GM21447 (cell line): ENCODE measurements around the gene ZMYND15.
A peak's percentile ranks its signal among the peaks of the same experiment; 100 is the strongest.

Experiments
- ATAC-seq: cut with Tn5 transposase; IDR thresholded peaks from one replicate; pipeline ENCODE4 v1.9.1; 2021; ENCODE audit not compliant: unreplicated experiment

Gene ZMYND15

DNA sequence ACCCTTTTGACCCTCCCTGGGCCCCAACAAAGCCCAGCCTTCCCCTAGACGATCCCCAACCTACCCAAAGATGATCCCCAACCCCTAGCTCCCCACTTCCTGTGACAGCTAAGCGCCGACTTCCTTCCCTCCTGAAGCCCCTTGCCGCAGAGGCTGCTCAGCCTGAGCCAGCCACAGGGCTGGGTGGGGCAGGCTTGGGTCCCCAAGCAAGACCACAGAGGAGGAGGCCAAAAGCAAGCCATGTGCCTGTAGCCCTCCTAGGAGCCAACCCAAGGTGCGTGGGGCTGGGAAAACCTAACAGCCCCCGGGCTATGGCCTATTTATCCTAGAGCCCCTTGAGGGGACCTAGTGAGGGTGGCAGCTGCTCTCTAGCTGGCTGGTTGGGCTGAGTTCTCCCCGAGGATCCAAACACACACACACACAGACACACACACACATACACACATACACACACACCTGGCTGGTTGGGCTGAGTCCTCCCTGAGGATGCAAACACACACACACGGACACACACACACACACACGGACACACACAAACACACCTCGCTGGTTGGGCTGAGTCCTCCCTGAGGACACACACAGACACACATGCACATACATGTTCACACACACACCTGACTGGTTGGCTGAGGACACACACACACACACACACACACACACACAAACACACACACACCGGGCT is 24.4 kb upstream of the ZMYND15 start:
- ATAC-seq = no peak

DNA sequence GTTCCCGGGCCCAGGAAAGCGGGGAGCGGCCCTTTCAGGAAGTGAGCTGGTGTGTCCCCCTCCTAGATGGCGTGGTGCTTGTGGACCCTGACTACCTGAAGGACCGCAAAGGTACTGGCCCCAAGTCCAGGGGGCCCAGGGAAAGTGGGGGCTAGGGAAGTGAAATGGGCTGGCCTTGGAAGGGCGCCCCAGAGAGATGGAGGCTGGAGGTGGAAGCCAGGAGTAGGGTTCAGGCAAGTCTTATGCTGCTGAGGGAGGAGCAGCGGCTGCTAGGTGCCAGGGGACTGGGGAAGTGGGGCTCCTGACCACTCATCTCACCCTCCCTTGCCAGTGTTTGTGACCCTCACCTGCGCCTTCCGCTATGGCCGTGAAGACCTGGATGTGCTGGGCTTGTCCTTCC is 23.6 kb upstream of the ZMYND15 start:
- ATAC-seq = no peak

DNA sequence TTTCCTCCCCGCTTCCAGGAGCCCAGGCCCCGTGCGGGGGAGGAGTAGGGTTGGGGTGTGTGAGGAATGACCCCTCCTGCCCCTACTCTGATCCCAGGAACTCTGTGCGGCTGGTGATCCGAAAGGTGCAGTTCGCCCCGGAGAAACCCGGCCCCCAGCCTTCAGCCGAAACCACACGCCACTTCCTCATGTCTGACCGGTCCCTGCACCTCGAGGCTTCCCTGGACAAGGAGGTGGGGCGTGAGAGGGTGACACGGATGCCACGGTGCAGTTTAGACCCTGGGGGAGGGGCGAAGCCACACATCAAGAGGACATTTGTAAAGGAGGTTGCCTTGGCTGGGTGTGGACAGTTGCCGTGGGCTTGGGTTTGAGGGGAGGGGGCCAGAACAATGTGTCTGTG is 21.8 kb upstream of the ZMYND15 start:
- ATAC-seq = no peak

DNA sequence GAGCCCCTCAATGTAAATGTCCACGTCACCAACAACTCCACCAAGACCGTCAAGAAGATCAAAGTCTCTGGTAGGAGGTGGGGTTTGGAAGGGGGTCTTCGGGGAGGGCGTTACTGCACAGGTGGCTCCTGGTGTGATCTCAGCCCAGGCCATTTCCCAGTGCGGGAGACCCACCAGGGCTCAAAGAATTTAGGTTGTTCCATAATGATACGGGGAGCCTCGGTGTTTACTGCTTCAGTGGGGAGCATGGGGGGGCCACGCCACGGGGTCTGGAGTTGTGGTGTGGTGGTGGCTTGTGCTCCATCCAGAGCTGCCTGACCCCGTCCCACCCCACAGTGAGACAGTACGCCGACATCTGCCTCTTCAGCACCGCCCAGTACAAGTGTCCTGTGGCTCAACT is 21.4 kb upstream of the ZMYND15 start:
- no peak for ATAC-seq

DNA sequence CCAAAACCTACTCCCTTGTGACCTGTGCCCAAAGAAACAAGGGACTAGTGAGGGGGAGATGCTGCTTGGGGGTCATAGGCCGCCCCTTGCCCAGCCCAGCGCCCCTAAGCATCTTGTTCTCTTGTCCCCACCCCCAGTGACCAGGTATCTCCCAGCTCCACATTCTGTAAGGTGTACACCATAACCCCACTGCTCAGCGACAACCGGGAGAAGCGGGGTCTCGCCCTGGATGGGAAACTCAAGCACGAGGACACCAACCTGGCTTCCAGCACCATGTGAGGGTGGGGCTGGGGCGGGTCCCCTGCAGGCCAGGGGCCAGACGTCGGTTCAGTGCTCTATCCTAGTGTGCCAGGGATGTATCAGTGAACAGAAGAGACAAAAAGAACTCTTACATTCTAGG is 20.5 kb upstream of the ZMYND15 start:
- no peak for ATAC-seq

DNA sequence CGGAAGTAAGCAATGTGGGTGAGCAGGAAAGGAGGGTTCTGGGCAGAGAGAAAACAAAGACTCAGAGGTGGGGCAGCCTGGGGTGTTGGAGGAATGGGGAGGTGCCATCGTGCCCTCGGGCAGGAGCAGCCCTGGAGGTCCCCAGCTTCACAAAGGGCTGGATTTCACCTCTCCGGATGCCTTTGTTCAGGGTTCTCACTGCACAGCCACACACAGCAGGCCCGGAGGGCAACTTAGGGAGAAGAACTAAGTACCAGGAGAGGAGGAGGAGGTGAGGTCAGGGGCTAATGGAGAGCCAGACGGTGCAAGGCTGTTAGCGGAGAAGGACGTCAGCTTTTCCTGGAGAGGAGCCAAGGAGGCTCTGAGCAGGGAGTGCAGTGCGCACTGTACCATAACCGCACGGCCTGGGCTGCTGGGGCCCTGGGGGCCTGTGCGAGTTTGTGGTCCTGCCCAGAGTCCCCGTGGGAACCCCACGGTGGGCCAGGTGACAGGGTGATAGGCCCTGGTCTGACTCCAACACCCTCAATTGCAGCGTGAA is 19.9 kb upstream of the ZMYND15 start:
- ATAC-seq = no peak

DNA sequence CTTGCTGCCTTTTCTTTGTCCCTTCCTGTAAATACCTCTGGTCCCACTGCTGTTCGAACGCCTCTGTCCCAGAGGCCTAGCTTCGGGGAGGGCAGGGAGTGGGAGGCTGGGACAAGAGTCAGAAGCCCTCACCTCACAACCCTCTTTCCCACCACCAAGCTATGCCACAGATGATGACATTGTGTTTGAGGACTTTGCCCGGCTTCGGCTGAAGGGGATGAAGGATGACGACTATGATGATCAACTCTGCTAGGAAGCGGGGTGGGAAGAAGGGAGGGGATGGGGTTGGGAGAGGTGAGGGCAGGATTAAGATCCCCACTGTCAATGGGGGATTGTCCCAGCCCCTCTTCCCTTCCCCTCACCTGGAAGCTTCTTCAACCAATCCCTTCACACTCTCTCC is 18.8 kb upstream of the ZMYND15 start:
- ATAC-seq = no peak

DNA sequence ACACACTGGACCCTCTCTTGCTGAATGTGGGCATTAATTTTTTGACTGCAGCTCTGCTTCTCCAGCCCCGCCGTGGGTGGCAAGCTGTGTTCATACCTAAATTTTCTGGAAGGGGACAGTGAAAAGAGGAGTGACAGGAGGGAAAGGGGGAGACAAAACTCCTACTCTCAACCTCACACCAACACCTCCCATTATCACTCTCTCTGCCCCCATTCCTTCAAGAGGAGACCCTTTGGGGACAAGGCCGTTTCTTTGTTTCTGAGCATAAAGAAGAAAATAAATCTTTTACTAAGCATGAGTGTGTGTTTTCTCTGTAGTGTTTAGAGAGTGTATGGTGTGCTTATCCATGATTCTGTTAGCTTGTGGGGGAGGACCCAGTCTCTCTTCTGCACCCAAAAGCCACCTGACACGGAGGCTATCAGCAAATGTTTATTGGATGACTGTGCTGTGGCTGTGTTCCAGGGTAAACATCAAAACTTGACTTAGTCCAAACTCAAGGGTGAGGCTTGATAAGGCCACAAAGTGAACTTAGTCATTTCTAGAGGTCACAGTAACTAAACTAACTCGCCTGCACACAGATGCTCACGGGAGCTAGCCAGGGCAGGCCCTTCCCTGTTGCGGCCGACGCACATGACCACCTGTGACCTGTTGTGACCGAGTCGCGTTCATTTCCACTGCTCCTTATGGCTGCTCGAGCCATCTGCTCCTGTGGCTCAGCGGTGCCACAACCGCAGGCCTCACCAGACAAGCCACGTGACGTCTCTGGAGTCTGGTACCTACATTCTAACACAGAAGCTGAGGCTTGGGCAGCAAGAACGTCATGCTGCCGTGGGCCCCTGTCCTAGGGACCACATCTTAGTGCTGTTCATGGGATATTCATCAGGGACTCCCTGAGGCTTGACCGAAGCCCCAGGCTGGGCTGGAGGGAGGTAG is 18.2 kb upstream of the ZMYND15 start:
- no peak for ATAC-seq

DNA sequence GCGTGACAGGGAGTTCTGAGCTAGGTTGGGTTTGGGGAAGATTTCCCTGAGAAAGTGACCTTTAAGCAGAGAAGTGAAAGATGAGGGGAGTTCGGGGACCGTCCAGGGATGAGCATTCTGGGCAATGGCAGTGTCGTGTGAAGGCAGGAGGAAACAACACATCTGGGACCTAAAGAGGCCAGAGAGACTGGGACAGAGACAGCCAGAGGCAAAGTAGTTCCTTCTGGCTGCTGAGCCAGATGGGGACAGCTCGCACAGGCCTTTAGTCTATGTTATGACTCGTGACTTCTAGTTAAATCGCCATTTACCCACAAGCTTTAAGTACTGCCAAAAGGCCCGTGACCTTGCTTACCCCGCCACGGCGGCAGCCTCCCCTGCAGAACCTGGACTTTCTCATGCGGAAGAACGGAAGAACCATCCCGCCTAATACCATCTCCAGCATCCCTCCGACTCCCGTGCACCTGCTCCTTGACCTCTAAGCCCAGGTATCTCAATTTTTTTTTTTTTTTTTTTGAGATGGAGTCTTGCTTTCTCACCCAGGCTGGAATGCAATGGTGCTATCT is 16.9 kb upstream of the ZMYND15 start:
- ATAC-seq = no peak

DNA sequence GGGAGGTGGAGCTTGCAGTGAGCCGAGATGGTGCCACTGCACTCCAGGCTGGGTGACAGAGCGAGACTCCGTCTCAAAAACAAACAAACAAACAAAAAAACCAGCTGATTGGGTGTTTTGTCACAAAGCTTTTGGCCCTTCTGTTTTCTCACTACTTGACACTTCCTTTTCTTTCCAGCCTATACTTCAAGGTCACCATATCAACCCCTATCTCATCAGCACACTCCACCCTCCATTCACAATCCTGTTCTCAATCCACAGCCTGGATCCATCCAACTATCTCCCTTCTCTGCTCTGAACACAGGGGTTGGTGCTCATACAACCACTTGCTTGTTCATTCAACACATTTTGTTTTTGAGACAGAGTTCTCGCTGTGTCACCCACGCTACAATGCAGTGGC is 15.0 kb upstream of the ZMYND15 start:
- ATAC-seq = no peak

DNA sequence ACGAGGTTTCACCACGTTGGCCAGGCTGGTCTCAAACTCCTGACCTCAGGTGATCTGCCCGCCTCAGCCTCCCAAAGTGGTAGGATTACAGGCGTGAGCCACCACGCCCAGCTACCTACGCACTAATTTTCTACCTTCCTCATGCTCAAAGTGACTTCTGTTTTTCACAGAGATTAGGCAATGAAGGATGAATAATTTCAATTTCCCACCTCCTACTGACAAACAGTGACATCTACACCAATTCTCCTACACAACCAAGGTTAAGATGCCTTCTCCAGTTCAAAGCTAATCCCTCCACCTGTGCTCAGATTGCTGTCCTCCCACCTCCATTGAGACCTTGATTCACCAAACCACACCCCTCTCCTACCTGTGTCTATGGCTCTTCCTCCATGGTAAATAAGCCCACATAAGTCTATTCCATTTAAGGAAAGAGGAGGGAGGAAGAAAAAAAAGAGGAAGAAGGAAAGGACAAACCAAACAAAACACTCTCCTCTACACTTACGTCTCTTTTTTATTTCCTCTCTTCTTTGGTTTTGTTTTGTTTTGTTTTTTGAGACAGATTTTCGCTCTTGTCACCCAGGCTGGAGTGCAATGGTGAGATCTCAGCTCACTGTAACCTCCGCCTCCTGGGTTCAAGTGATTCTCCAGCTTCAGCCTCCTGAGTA is 13.9 kb upstream of the ZMYND15 start:
- no peak for ATAC-seq

DNA sequence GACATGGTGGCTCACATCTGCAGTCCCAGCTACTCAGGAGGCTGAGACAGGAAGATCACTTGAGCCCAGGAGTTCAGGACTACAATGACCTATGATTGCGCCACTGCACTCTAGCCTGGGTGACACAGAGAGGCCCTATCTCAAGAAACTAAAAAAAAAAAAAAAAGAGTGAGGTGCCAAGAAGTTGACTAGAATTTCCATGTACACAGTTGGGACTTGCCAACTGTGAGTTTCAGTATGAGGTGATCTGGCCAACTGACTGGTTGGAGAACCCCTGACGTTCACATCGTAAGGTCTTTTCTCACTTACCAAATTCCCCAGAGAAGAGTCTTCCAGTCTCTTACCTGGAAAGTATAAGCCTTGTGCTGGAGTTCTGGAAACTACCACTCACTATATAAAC is 11.5 kb upstream of the ZMYND15 start:
- no peak for ATAC-seq

DNA sequence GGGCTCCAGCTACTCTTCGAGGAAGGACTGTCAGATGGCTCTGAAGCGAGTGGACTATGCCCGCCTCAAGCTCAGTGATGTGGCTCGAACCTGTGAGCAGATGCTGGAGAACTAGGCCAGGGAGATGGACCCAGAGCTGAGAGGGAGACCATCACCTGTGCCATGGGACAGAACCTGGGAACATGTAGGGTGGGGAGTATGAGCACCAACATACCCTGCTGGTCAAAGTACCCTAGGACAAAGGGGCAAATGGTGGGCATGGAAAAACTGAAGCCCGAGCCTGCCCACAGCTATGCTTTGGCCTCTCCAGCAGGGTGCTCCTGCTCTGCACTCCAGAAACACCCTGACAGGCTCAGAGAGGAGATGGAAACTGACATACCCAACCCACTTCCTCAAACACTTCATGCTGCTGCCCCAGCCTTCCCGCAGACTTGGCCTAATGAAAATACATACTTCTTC is 6.5 kb upstream of the ZMYND15 start:
- peak; percentile 42 for ATAC-seq

DNA sequence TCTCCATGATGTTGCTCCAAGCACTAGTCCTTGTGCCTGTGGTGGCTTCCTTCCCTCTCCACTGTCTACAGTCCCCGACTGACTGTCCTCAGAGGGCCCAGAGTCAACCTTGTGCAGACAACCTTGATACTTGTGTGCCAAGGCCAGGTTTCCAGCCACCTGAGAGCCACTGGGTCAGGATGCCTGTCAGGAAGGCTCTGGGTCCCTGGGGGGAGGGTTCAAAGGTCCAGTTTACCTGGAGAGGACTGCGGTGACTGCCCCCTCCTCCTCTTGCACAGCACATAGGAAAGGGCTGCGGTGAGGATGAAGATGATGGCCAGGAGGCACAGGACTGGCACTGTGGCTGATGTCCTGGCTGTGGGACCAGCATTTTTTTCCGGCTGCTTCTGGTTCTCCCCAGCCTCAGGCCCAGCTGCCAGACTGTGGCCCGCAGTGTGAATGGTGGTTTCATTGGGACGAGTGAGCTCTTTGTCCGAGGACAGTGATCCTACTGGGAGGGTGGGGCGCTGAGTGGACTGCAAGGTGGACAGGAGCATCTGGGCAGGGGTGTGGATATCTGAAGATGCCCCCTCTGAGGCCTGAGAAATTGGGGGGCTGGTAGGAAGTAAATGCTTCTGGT is 4.7 kb upstream of the ZMYND15 start:
- ATAC-seq = no peak

DNA sequence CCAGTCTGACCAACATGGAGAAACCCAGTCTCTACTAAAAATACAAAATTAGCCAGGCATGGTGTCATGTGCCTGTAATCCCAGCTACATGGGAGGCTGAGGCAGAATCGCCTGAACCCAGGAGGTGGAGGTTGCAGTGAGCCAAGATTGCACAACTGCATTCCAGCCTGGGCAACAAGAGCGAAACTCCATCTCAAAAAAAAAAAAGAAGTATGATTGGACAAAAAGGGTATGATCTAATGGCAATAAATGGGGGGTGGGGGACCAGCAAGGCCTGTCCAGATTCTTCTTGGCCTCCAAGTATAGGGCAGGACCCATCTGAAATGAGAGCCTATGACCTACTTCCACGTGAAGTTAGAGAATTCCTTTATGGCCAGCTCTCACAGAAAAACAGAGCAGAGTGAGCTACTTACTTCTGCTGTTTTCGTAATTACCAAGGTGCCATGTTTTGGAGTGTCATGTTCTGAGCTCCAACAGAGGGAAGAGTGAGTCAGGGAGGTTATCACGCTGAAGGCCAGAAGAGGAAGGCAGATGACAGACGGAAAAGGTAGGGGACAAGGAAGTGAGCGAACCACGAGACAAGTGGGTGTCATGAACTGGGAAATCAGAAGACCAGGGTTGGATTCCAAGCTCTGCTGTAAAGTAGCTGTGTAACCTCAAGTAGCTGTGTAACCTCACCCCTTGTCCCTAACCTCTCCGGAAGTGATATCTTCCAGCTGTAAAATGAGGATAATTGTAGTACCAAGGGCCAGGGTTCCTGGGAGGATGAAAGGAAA is 3.6 kb upstream of the ZMYND15 start:
- no peak for ATAC-seq

DNA sequence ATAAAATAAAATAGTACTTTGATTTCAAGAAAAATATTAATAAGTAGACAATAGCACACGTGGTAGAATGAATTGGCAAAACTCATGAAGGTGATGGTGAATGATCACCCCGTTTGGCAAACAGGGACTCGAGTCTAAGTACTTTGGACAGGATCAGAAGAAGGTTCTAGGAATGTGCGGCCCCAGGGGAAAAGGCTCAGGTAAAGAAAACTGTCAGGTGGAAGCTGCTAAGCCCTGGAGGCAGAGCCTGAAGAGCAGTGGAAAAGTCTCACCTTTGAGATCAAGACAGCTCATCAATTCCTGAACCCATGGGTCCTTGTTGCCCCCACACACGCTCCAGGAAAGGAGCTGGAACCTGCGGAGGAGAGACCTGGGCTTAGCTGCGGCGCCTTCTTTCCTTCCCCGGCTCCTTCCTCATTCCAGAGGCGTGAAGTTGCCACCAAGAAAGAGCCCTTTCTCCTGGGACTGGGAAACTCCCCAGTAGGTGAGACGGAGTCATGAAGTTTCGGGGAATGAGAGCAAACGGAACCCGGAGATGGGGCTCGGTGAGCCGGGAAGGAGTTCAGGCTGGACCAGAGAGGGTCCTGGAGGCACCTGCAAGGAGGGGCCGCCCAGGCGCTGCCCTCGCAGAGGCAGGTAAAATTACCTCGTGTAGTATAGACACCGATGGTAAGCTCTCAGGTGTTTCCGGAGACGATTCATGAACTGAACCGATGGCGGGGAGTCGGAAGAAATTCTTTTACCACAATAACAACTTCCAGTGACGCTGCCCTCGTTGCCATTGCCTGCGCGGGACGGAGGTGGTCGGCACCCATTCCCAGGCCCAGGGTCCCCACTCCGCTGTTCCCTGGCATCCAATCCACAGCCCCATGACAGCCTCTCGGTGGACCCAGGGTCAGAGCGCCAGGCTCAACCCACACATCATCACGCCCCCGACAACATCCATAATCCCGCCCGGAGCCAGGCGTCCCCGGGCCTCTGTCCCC is 1.2 kb upstream of the ZMYND15 start:
- no peak for ATAC-seq

DNA sequence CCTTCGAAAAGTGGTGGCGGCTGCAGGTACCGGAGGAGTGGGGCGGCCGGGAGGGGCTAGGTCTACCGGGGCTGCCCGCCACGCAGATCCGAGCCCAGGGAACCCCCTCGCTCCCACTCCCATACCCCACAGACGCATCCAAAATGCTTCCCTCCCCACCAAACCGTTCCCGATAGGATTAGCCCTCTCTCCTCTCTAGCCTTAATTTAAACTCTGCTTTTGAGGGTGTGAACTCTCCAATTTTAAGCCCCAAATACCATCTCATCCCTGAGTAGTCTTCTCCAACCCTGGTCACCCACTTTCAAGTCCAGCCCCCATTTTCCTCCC is 355 bp downstream of the ZMYND15 start:
- ATAC-seq = no peak

DNA sequence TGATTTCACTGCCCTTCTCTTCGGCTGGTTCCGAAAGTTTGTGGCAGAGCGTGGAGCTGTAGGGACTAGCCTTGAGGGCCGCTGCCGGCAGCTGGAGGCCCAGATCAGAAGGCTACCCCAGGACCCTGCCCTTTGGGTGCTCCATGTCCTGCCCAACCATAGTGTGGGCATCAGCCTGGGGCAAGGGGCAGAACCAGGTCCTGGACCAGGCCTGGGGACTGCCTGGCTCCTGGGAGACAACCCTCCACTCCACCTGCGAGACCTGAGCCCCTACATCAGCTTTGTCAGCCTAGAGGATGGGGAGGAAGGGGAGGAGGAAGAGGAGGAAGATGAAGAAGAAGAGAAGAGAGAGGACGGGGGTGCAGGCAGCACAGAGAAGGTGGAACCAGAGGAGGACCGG is 951 bp downstream of the ZMYND15 start:
- no peak for ATAC-seq

DNA sequence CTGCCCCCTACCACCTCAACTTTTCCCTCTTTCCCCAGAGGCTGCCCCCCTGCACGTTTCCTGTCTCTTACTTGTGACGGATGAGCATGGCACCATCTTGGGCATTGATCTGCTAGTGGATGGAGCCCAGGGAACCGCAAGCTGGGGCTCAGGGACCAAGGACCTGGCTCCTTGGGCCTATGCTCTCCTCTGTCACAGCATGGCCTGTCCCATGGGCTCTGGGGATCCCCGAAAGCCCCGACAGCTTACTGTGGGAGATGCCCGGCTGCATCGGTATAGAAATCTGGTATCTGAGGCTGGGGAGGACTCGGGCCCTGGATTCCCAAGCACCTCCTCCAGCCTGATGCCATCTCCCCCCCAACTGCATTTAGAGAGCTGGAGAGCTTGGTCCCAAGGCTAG is 1.9 kb downstream of the ZMYND15 start:
- ATAC-seq = no peak
